HG02981 (cell line): ENCODE results near the gene RPE.

Experiments
- ATAC-seq: cut with Tn5 transposase; IDR thresholded peaks from one replicate; pipeline ENCODE4 v1.9.1; 2021; ENCODE audit warnings: mild to moderate bottlenecking, moderate library complexity; ENCODE audit not compliant: unreplicated experiment

Gene RPE

DNA sequence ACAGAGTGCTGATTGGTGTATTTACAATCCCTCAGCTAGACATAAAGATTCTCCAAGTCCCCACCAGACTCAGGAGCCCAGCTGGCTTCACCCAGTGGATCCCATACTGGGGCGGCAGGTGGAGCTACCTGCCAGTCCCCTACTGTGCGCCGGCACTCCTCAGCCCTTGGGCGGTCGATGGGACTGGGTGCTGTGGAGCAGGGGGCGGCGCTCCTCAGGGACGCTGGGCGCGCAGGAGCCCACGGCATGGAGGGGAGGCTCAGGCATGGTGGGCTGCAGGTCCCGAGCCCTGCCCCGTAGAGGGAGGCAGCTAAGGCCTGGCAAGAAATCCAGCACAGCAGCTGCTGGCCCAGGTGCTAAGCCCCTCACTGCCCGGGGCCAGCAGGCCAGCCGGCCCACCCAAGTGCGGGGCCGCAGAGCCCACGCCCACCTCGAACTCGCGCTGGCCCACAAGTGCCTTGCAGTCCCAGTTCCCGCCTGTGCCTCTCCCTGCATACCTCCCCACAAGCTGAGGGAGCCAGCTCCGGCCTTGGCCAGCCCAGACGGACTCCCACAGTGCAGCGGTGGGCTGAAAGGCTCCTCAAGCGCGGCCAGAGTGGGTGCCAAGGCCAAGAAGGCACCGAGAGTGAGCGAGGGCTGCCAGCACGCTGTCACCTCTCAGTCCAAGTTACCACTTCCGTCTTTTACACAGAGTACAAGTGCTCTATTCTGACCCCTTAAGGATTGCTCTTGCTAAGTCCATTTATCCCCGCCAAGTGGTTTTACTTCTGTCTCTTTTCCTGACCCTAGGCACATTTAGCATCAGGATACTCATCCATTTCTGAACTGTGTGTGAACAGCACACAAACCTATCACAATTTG, 1.7 kb upstream of the RPE start:
- no peak for ATAC-seq

- ATAC-seq = no peak
Observed at GRCh38 chr2:210003359-210003758, 921 bp downstream of the RPE start.

- ATAC-seq = no peak
Observed at GRCh38 chr2:210004881-210005280, 2.4 kb downstream of the RPE start.

- ATAC-seq = no peak
Observed at GRCh38 chr2:210007895-210008294, 5.5 kb downstream of the RPE start.

DNA sequence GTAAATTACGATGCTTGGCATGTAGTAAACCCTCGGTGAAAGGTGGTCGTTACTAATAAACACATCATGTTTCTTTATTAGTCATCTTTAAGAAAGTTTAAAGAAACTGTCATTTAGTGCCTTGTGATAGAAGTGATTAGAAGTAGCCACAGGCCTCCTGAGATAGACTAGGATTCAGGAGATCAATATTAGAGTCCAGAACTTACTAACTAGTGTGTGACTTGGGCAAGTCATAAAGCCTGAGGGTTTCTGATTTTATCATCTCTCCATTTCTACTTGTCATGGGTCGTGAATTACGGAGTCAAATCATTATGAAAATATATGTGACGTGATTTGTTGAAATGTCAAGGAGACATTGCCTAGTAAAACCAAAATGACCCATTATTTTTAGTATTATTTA, 6.7 kb downstream of the RPE start:
- ATAC-seq = peak; percentile 49

DNA sequence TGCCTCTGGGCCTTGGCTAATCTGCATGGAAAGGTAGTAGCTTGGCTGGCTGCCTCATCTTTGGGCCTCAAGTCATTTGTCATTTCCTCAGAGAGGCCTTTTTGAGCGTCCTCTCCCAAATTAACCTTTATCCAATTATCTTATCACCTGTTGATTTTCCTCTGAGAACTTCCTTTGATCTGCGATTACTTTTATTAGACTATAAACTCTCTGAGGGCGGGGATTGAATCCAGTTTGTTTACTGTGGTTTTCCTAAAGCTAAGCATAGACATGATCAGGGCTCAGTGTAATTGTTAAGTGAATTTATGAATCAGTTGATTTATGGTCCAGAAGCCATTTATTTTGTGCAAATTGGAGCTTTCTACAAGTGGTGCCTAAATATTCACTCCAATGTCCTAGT, 7.5 kb downstream of the RPE start:
- ATAC-seq = no peak

DNA sequence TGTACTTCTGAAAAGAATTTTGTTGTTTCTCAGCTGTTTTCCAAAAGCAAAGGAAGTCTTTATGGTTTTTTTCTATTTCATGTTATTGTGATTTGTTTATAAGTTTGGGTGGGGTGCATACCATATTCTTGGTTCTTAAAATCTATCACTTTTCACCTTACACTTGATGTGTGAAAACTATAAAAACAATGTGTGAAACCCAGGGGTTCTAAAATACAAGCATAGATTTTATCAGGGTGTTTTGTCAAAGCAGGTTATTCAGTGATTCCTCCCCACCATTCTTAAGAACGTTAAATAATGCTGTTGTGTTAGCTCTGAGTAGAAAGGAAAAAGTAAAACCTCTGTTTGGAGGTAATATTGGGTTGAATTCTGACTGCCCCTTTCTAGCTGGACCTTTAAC, 17.7 kb downstream of the RPE start:
- ATAC-seq = no peak

- ATAC-seq = no peak
Observed at GRCh38 chr2:210022824-210023223, 20.4 kb downstream of the RPE start.

- ATAC-seq = no peak
Observed at GRCh38 chr2:210027608-210028007, 25.2 kb downstream of the RPE start.

DNA sequence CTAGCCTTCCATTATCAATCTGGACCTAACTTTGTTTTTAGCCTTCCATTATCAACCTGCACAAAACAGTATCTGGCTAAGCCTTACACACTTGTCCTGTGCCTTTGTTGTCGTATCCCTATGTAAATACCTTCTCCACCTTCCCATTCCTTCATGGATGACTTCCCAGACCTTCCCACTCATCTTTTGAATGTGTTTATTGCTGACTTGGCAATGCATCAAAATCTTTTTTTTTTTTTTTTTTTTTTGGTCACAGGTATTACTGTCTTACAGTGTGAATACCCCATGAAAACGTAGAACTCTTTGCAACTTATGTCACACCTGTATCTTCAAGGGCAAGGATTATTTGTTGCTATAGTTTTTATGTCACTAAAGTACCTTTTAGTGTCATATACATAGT, 25.7 kb downstream of the RPE start:
- ATAC-seq = no peak

DNA sequence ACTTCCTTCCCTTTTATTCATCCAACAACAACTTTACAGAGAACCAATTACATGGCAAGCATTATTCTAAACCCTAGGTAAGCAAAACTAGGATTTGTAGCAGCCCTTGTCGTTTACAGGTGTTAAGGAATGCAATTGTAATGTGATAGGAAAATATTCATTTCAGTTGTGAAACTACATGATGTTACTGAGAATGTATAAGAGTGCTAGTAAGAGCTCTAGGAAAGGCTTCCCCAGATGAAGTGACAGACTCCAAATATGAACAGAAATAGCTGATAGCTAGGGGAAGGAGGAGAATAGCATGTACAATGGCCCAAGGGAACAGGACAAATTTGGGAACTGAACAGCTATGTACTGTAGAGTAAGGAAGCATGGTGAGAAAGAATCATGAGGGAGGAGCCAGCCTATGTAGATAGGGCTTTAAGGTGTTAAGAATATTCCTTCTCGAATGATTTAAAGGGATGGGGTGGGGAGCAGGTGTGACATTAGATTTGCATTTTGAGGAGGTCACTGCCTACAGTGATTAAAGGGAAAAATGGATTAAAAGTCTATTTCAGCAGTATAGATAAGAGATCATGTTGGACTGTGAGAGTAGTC, 31.7 kb downstream of the RPE start:
- ATAC-seq = no peak

DNA sequence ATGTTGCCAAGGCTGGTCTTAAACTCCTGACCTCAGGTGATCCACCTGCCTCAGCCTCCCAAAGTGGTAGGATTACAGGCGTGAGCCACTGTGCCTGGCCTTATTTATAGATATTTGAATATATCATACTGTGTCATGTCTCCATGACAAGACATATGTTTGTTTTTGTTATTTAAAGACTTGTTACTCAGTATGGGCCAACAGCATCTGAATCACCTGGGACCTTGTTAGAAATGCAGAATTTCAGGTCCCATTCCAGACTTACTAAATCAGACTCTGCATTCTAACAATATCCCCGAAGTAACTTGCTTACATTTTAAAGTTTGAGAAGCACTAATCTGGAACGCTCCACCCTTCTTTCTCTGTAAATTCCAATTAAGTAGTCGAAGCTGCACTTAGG, 33.2 kb downstream of the RPE start:
- ATAC-seq = no peak

GRCh38 chr2:210038078-210038477, 35.6 kb downstream of the RPE start:
- ATAC-seq = no peak

DNA sequence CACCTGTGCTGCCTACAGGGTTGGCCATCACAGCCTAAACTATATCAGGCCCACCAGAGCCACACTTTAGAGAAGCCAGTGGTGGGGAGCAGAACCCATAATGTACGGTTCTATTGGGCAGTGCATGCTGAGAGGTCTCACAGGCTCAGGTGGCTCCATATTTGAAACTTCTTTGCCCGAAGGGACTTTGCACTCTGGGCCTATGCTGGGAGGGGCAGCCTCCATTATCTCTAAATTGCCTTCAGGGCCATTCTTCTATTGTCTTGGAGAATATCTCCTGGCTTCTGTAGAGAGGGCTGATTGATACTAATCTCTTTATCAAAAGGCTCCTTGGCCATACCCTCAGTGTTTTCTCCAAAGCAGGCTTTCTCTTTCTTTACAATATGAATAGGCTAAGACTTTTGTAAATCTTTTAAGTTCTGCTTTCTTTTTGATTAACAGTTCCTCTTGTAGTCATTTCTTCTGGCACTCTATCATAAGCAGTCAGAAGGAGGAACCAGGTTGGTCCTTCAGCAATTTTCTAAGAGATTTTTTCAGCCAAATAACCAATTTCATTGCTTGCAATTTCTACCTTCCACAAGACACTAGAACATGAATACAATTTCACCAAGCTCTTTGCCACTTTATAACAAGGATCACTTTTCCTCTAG, 44.5 kb downstream of the RPE start:
- ATAC-seq = no peak

GRCh38 chr2:210049831-210050230, 47.4 kb downstream of the RPE start:
- no peak for ATAC-seq

DNA sequence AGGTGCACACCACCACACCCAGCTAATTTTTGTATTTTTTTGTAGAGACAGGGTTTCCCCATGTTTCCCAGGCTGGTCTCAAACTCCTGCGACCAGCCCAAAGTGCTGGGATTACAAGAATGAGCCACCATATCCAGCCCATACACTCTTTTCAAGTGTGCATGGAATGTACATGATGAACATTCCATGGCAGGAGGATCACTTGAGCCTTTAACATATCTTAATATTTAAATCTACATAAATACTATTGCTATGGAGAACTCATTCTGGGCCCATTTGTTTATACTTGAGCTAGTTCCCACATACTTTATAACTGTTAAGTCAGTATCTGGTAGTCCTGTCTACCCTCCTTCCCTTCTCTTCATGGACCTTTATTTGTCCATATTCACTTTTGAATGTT, 48.4 kb downstream of the RPE start:
- ATAC-seq = no peak

DNA sequence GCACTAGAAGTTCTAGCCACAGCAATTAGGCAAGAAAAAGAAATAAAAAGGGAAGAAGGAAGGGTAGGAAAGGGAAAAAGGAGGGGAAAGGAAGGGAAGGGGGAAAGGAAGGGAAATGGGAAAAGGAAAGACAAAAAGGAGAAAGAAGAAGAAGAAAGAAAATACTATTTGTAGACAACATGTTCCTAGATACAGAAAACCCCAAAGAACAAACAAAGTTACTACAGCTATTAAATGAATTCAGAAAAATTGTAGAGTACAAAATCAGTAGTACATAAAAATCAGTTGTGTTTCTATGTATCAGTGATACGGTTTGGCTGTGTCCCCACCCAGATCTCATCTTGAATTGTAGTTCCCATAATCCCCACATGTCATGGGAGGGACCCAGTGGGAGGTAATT, 52.3 kb downstream of the RPE start:
- no peak for ATAC-seq

- no peak for ATAC-seq
Observed at GRCh38 chr2:210055825-210056224, 53.4 kb downstream of the RPE start.

DNA sequence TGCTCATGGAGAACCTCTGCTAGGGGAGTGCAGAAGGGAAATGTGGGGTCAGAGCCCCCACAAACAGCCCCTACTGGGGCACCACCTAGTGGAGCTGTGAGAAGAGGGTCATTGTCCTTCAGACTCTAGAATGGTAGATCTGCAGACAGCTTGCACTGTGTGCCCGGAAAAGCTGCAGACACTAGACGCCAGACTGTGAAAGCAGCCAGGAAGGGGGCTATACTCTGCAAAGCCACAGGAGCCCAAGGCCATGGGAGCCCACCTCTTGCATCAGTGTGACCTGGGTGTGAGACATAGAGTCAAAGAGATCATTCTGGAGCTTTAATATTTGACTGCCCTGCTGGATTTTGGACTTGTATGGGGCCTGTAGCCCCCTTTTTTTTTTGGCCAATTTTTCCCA, 60.9 kb downstream of the RPE start:
- ATAC-seq = no peak
